Neuronal stem cell (in vitro differentiated cells): ENCODE data around the gene ZNF792.

Experiments
- DNase-seq: peaks from one replicate; pipeline ENCODE4 v3.0.0-alpha.2; 2013; ENCODE audit warnings: low spot score
- H2AFZ ChIP-seq: one replicate; pipeline ENCODE4 v1.6.1; 2013; ENCODE audit warnings: mild to moderate bottlenecking, low read length, inconsistent platforms
- H2AK5ac ChIP-seq: 2 replicates; pipeline ENCODE4 v1.6.1; 2013; ENCODE audit warnings: low read depth, mild to moderate bottlenecking, inconsistent platforms, low read length, moderate library complexity, mixed read lengths
- H2BK120ac ChIP-seq: 2 replicates; pipeline ENCODE4 v1.6.1; 2013; ENCODE audit warnings: low read depth, mild to moderate bottlenecking, inconsistent platforms, low read length, moderate library complexity, mixed read lengths
- H2BK12ac ChIP-seq: one replicate; pipeline ENCODE4 v1.6.1; 2013; ENCODE audit warnings: low read length, inconsistent platforms
- H2BK15ac ChIP-seq: 2 replicates; pipeline ENCODE4 v1.6.1; 2013; ENCODE audit warnings: mild to moderate bottlenecking, low read length, inconsistent platforms, mixed read lengths
- H2BK5ac ChIP-seq: one replicate; pipeline ENCODE4 v1.6.1; 2013; ENCODE audit warnings: inconsistent platforms, mild to moderate bottlenecking, low read length, moderate library complexity
- H3K14ac ChIP-seq: one replicate; pipeline ENCODE4 v1.6.1; 2013; ENCODE audit warnings: low read length, inconsistent platforms
- H3K18ac ChIP-seq: 2 replicates; pipeline ENCODE4 v1.6.1; 2013; ENCODE audit warnings: low read length, inconsistent platforms
- H3K23ac ChIP-seq: 2 replicates; pipeline ENCODE4 v1.6.1; 2013; ENCODE audit warnings: low read depth, mild to moderate bottlenecking, mixed read lengths, low read length, inconsistent platforms; ENCODE audit not compliant: poor library complexity
- H3K27ac ChIP-seq: replicated peaks from 3 replicates; pipeline ENCODE4 v1.5.1; 2013; ENCODE audit warnings: low read length, inconsistent platforms
- H3K27me3 ChIP-seq, 3 experiments: 2 replicates each; pipeline ENCODE4 v1.6.1; 2013; ENCODE audit warnings: low read length in 3 of 3, mild to moderate bottlenecking in 2 of 3, inconsistent platforms in 1 of 3, low read depth in 1 of 3, mixed read lengths in 1 of 3, moderate library complexity in 1 of 3; ENCODE audit not compliant: control insufficient read depth in 3 of 3, insufficient read depth in 3 of 3
- H3K36me3 ChIP-seq, 2 donors: replicated peaks in 1 of 2; 2 replicates each; pipeline ENCODE4 v1.6.1; 2013; ENCODE audit warnings: low read length in 2 of 2; ENCODE audit not compliant: control insufficient read depth in 2 of 2, insufficient read depth in 2 of 2
- H3K4ac ChIP-seq: 2 replicates; pipeline ENCODE4 v1.6.1; 2013; ENCODE audit warnings: inconsistent platforms, mild to moderate bottlenecking, low read length, moderate library complexity
- H3K4me1 ChIP-seq, 2 donors: 1 replicate in 1 of 2; 2 replicates in 1 of 2; pipeline ENCODE4 v1.6.1; 2013; ENCODE audit warnings: low read length in 2 of 2, low read depth in 1 of 2; ENCODE audit not compliant: control insufficient read depth in 2 of 2, insufficient read depth in 1 of 2
- H3K4me2 ChIP-seq: one replicate; pipeline ENCODE4 v1.6.1; 2013; ENCODE audit warnings: mild to moderate bottlenecking, low read length, inconsistent platforms; ENCODE audit not compliant: insufficient read depth, poor library complexity, severe bottlenecking
- H3K4me3 ChIP-seq, 2 donors: 2 replicates each; pipeline ENCODE4 v1.5.1; 2013; ENCODE audit warnings: low read length in 2 of 2, mild to moderate bottlenecking in 2 of 2, inconsistent platforms in 1 of 2, moderate library complexity in 1 of 2
- H3K79me1 ChIP-seq: one replicate; pipeline ENCODE4 v1.6.1; 2013; ENCODE audit warnings: low read depth, mild to moderate bottlenecking, inconsistent platforms, low read length, moderate library complexity
- H3K9ac ChIP-seq: one replicate; pipeline ENCODE4 v1.6.1; 2013; ENCODE audit warnings: mild to moderate bottlenecking, low read depth, low read length, inconsistent platforms; ENCODE audit not compliant: poor library complexity
- H3K9me3 ChIP-seq, 2 donors: replicated peaks in 1 of 2; 2 replicates each; pipeline versions ENCODE3 to v1.6.1; 2013; ENCODE audit warnings: low read length in 2 of 2, mild to moderate bottlenecking in 2 of 2, inconsistent platforms in 1 of 2, low read depth in 1 of 2, mixed read lengths in 1 of 2, moderate library complexity in 1 of 2; ENCODE audit not compliant: control insufficient read depth in 2 of 2, insufficient read depth in 1 of 2
- H4K8ac ChIP-seq: one replicate; pipeline ENCODE4 v1.6.1; 2013; ENCODE audit warnings: low read depth, mild to moderate bottlenecking, inconsistent platforms, low read length, moderate library complexity
- H4K91ac ChIP-seq: one replicate; pipeline ENCODE4 v1.6.1; 2013; ENCODE audit warnings: low read length, low read depth, mild to moderate bottlenecking, inconsistent platforms; ENCODE audit not compliant: poor library complexity
- WGBS, 2 donors: extraction: QIAGEN DNeasy Blood & Tissue Kit; methylation state at CpG; one replicate each; pipeline ENCODE4 v1.1.7; 2013; ENCODE audit warnings: missing lambda C conversion rate in 2 of 2, mixed read lengths in 1 of 2; ENCODE audit not compliant: insufficient read length in 2 of 2, insufficient replicate concordance in 1 of 2; ENCODE audit errors: extremely low coverage in 2 of 2; 5-methylcytosine and 5-hydroxymethylcytosine counted together

The ZNF792 gene

DNA sequence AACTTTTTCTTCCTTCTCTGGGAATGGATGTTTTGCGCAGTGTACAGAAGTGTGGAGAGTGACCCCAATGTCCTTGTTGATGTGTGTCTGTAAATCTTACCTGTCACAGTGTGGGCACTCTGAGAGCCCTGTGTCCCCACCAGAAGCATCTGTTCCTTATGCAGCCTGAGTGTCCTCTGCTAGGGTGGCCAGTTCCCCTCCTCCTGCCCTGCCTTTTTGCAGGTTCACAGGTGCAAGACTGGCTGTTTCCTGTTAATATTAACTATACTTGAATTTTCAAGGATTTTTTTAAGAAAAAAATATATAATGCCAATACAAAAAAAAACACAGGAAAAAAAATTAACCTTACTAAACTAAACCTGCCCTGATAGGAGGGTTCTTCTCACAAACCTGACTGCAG, 24.1 kb upstream of the ZNF792 start:
- no peak overlapping the region for H2BK5ac ChIP-seq
- no peak overlapping the region for H3K14ac ChIP-seq
- WGBS, 2 donors = no CpG with 5 or more reads among the region's 1 CpG
- no peaks in the 10 kb centered on the region for H3K36me3 ChIP-seq
- no peak overlapping the region for H3K18ac ChIP-seq
- no peak overlapping the region for H2BK15ac ChIP-seq
- no peak for DNase-seq
- no peak overlapping the region for H4K91ac ChIP-seq
- no peak overlapping the region for H3K27ac ChIP-seq
- H3K9me3 ChIP-seq = peaks cover 0 to 3% of the 10 kb centered on the region in 2 donors
- no peaks in the 10 kb centered on the region for H3K27me3 ChIP-seq
- no peak overlapping the region for H2BK120ac ChIP-seq
- no peak overlapping the region for H2AFZ ChIP-seq
- no peak overlapping the region for H3K4me2 ChIP-seq
- no peak overlapping the region for H4K8ac ChIP-seq
- H3K23ac ChIP-seq = no peak overlapping the region
- no peak overlapping the region for H2AK5ac ChIP-seq
- H3K9ac ChIP-seq = no peak overlapping the region
- no peak overlapping the region for H3K4me3 ChIP-seq
- H3K4me1 ChIP-seq = peaks cover 0 to 5% of the 10 kb centered on the region in 2 donors
- no peaks in the 10 kb centered on the region for H3K79me1 ChIP-seq
- H2BK12ac ChIP-seq = no peak overlapping the region
- no peak overlapping the region for H3K4ac ChIP-seq

DNA sequence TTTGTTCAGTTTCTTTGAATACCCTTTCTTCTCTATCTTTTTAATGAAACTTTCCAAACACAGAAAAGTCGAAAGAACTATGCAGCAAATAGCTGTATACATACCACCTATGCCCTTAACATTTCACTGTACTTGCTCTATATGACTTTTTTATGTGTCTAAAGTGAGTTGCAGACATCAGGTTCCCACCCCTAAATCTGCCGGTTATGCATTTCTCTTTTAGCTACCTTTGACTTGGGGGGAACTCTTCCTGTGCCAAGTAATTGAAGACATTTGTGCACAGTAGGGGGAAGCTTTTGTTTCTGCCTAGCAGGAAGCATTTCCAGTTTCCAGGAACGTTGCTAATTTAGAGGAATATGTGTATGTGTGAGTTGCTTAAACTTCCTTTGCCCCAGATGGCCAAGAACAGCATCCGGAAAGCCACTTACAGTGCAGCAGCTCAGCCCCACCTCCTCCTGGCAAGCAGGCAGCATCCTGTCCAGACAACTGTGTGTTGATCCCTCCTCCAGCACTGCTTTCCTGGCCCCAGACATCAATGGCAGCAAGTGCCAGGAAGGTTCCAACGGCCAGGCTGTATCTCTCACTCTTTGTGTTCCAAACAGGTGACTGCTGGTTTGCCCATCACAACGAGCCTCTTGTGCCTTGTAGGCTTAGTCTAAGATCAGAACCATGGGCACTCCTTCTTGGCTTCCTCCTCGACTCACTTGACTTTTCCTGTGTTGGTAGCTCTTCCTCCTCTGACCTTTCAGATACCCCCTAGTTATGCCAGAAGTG, 21.4 kb upstream of the ZNF792 start:
- H2BK120ac ChIP-seq = no peak overlapping the region
- H3K14ac ChIP-seq = no peak overlapping the region
- no peaks in the 10 kb centered on the region for H3K27me3 ChIP-seq
- H4K8ac ChIP-seq = peak overlapping the region; percentile 92
- H2AFZ ChIP-seq = peak overlapping the region; percentile 84
- H3K79me1 ChIP-seq = no peaks in the 10 kb centered on the region
- no peak for DNase-seq
- no CpG with 5 or more reads among the region's 7 CpGs for WGBS, 2 donors
- H3K9ac ChIP-seq = no peak overlapping the region
- H3K4ac ChIP-seq = no peak overlapping the region
- H2BK5ac ChIP-seq = no peak overlapping the region
- no peaks in the 10 kb centered on the region for H3K36me3 ChIP-seq
- H2AK5ac ChIP-seq = no peak overlapping the region
- H3K9me3 ChIP-seq = peaks cover 0 to 3% of the 10 kb centered on the region in 2 donors
- peak overlapping the region; percentile 65 for H3K18ac ChIP-seq
- H3K23ac ChIP-seq = no peak overlapping the region
- H3K4me1 ChIP-seq = peaks cover 0 to 5% of the 10 kb centered on the region in 2 donors
- peak overlapping the region; percentile 13 for H2BK15ac ChIP-seq
- H4K91ac ChIP-seq = no peak overlapping the region
- H3K4me3 ChIP-seq = no peak overlapping the region
- H3K27ac ChIP-seq = no peak overlapping the region
- no peak overlapping the region for H2BK12ac ChIP-seq
- H3K4me2 ChIP-seq = no peak overlapping the region

DNA sequence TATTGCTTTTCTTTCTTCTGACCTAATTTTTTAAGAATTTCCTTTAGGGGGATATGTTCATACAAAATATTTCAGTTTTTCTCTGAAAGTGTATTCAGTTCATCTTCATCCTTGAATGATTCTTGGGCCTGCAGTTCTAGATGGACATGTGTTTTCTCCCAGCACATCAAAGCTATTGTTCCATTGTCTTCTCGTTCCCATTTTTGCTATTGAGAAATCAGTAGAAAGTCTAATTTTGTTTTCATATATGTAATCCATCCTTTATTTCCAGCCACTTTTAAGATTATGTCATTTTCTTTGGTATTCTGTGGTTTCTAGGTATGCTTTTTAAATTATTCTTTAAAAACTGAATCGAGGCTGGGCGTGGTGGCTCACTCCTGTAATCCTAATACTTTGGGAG, 20.3 kb upstream of the ZNF792 start:
- Histone ChIP-seq H4K8ac (no peak overlapping the region), H3K18ac (no peak overlapping the region), H2BK12ac (no peak overlapping the region), H3K27ac (no peak overlapping the region), H3K4me2 (no peak overlapping the region), H4K91ac (no peak overlapping the region), H2AFZ (no peak overlapping the region), H2BK15ac (no peak overlapping the region), H3K4ac (no peak overlapping the region), H3K4me3 (no peak overlapping the region), H3K79me1 (no peaks in the 10 kb centered on the region), H3K23ac (no peak overlapping the region), H3K36me3 (no peaks in the 10 kb centered on the region), H3K27me3 (no peaks in the 10 kb centered on the region), H3K14ac (no peak overlapping the region), H2BK120ac (no peak overlapping the region), H3K4me1 (peaks cover 0 to 5% of the 10 kb centered on the region in 2 donors), H2AK5ac (no peak overlapping the region), H3K9ac (no peak overlapping the region), H3K9me3 (peaks cover 2 to 3% of the 10 kb centered on the region in 2 donors), H2BK5ac (no peak overlapping the region)
- WGBS, 2 donors = no CpG with 5 or more reads among the region's 3 CpGs
- no peak for DNase-seq

DNA sequence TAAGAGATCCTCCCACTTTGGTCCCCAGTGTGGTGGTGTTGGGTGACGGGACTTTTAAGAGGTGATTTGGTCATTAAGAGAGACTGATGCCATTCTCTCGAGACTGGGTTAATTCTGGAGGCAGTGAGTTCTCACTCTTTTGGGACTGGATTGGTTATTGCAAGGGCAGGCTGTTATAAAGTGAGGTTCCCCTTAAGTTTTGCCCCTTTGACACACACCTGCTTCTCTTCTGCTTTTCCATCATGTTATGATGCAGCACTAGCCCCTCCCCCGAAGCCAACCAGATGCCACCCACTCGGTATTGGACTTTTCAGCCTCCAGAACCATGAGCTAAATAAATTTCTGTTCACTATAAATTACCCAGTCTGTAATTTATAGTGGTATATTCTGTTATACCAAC, 19.8 kb upstream of the ZNF792 start:
- Histone ChIP-seq H3K4ac (no peak overlapping the region), H4K8ac (no peak overlapping the region), H3K9me3 (peaks cover 2 to 3% of the 10 kb centered on the region in 2 donors), H3K27me3 (no peaks in the 10 kb centered on the region), H3K14ac (no peak overlapping the region), H3K79me1 (no peaks in the 10 kb centered on the region), H3K4me2 (no peak overlapping the region), H2AK5ac (no peak overlapping the region), H2BK15ac (no peak overlapping the region), H2BK5ac (no peak overlapping the region), H3K4me1 (peaks cover 0 to 5% of the 10 kb centered on the region in 2 donors), H4K91ac (no peak overlapping the region), H3K4me3 (no peak overlapping the region), H3K18ac (no peak overlapping the region), H3K9ac (no peak overlapping the region), H3K23ac (no peak overlapping the region), H2BK120ac (no peak overlapping the region), H2BK12ac (no peak overlapping the region), H2AFZ (no peak overlapping the region), H3K27ac (no peak overlapping the region), H3K36me3 (no peaks in the 10 kb centered on the region)
- DNase-seq = no peak
- no CpG with 5 or more reads among the region's 4 CpGs for WGBS, 2 donors
